ENCODE data around the gene GGN.

Gene GGN

DNA sequence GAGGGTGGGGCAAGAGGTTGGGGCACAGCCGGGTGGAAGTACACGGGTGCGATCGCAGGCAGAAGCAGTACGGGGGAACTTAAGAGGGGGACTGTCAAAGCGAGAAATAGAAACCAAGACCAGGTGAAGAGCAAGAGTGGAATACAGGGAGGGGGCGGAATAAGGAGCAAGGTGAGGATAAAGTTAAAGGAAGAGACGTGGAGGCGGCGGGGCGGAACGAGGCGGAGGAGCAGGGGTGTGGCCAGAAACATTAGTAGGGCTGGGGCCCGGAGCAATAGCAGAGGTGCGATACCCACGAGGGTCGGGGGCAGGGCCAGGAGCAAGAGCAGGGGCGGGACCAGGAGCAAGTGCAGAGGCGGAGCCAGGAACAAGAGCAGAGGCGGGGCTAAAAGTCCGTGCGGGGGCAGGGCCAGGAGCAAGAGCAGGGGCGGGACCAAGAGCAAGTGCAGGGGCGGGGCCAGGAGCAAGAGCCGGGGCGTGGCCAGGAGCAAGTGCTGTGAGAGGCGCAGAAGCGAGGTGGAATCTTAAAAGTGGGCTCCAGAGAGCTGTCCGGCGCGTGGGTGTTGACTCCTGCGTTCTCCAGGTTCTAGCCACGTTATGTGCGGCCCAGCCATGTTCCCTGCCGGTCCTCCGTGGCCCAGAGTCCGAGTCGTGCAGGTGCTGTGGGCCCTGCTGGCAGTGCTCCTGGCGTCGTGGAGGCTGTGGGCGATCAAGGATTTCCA, 51.0 kb downstream of the GGN start:
- Histone ChIP-seq H3K27ac (replicated peaks) (peak overlapping the region; percentile 84), H3K27me3 (ENCODE audit: insufficient read depth, poor library complexity, severe bottlenecking) (no peaks in the 10 kb centered on the region), H3K4me3 (replicated peaks; ENCODE audit: insufficient read depth, low read length) (peak overlapping the region; percentile 87)
- TF ChIP-seq GABPA (IDR thresholded peaks at IDR 0.05; ENCODE audit: low read depth): no peak
- TF ChIP-seq CTCF (IDR thresholded peaks at IDR 0.05; ENCODE audit: insufficient read depth, low read length): no peak
- TF ChIP-seq REST (IDR thresholded peaks at IDR 0.05; ENCODE audit: insufficient replicate concordance, low read depth): no peak
- no peak for TF ChIP-seq SPI1 (IDR thresholded peaks at IDR 0.05; ENCODE audit: borderline replicate concordance, low read depth)
- no peak for TF ChIP-seq POLR2AphosphoS5 (IDR thresholded peaks at IDR 0.05; ENCODE audit: low read depth)
- peak; percentile 95 to 97 for DNase-seq (ENCODE audit: low read depth in 1 of 2, low spot score in 1 of 2)

GRCh38 chr19:38335949-38336637, 51.7 kb downstream of the GGN start:
- TF ChIP-seq GABPA (IDR thresholded peaks at IDR 0.05; ENCODE audit: low read depth): no peak
- no peak for TF ChIP-seq POLR2AphosphoS5 (IDR thresholded peaks at IDR 0.05; ENCODE audit: low read depth)
- TF ChIP-seq REST (IDR thresholded peaks at IDR 0.05; ENCODE audit: insufficient replicate concordance, low read depth): no peak
- TF ChIP-seq CTCF (IDR thresholded peaks at IDR 0.05; ENCODE audit: insufficient read depth, low read length): no peak
- TF ChIP-seq SPI1 (IDR thresholded peaks at IDR 0.05; ENCODE audit: borderline replicate concordance, low read depth): peak; percentile 40; the same call in 1 of the 2 replicates
- peak; percentile 90 to 98 for DNase-seq (ENCODE audit: low read depth in 1 of 2, low spot score in 1 of 2)
- Histone ChIP-seq H3K27ac (replicated peaks) (peak overlapping the region; percentile 84), H3K4me3 (replicated peaks; ENCODE audit: insufficient read depth, low read length) (peak overlapping the region; percentile 87), H3K27me3 (ENCODE audit: insufficient read depth, poor library complexity, severe bottlenecking) (no peaks in the 10 kb centered on the region)
